Endothelial cell of umbilical vein (primary cell): ENCODE data around the gene CTU2. TPM values are rescaled to one million over a fixed set of nuclear protein-coding genes. Genes with fewer than 3 reads are reported as not detected.

ENCODE experiments used
- BruUV-seq: library from RNA; stranded (reverse); fragments of 400-500 nt; replicated peaks from 2 replicates; lab custom pipeline; 2021; lab: Mats Ljungman, UMichigan
- CTCF ChIA-PET: fragments of 300-600, 350-600 bp; sonication (Branson Sonifier 250); formaldehyde crosslinking; loops from one replicate; lab custom pipeline; 2021; ENCODE audit warnings: antibody characterized with exemption, inconsistent platforms; lab: Charles Lee
- POLR2A ChIA-PET: fragments of 300-600, 350-600 bp; sonication (Branson Sonifier 250); formaldehyde crosslinking; loops from one replicate; lab custom pipeline; 2021; ENCODE audit warnings: antibody characterized with exemption, inconsistent platforms; lab: Charles Lee
- DNase-seq: peaks from one replicate; pipeline ENCODE4 v3.0.0-alpha.2; 2011; ENCODE audit warnings: low read depth, low spot score
- FAIRE-seq: peaks from 2 replicates; lab custom pipeline; 2011; peaks lifted over from hg19 to GRCh38; lab: Jason Lieb, UNC
- H2AFZ ChIP-seq: 2 replicates; pipeline ENCODE4 v1.6.0; 2012; ENCODE audit warnings: low read depth, low read length, control low read depth, inconsistent platforms
- H3K27ac ChIP-seq: 2 replicates; pipeline ENCODE4 v1.5.1; 2011; ENCODE audit warnings: low read depth, mild to moderate bottlenecking, control low read depth, low read length, moderate library complexity; ENCODE audit not compliant: insufficient read depth
- H3K27me3 ChIP-seq, 2 experiments: 2 replicates each; pipeline versions ENCODE4 v1.6.0 to v1.6.1; 2011; ENCODE audit warnings: low read length in 2 of 2, mixed read lengths in 1 of 2; ENCODE audit not compliant: control insufficient read depth in 2 of 2, insufficient read depth in 2 of 2
- H3K36me3 ChIP-seq, 2 experiments: 2 replicates in 1 of 2; 3 replicates in 1 of 2; pipeline ENCODE4 v1.5.1; 2011; ENCODE audit warnings: low read length in 2 of 2, mild to moderate bottlenecking in 1 of 2, moderate library complexity in 1 of 2; ENCODE audit not compliant: control insufficient read depth in 2 of 2, insufficient read depth in 2 of 2; ENCODE audit errors: extremely low read depth in 1 of 2
- H3K4me1 ChIP-seq: 3 replicates; pipeline ENCODE4 v1.5.1; 2011; ENCODE audit warnings: mild to moderate bottlenecking, low read length; ENCODE audit not compliant: control insufficient read depth, insufficient read depth; ENCODE audit errors: extremely low read depth
- H3K4me2 ChIP-seq: 2 replicates; pipeline ENCODE4 v1.6.1; 2011; ENCODE audit warnings: low read length, control low read depth, mixed read lengths; ENCODE audit not compliant: insufficient read depth
- H3K4me3 ChIP-seq, 3 experiments: fragments of 200-600 bp in 1 of 3; sonication (generic), shearing (Covaris generic) in 1 of 3; replicated peaks in 1 of 3; 2 replicates each; pipeline ENCODE4 v1.5.1; 2011 to 2016; ENCODE audit warnings: control low read depth in 3 of 3, low read length in 3 of 3, mild to moderate bottlenecking in 2 of 3, inconsistent platforms in 1 of 3, low read depth in 1 of 3, moderate library complexity in 1 of 3; ENCODE audit not compliant: insufficient read depth in 1 of 3
- H3K79me2 ChIP-seq: 2 replicates; pipeline ENCODE4 v1.6.0; 2012; ENCODE audit warnings: low read length, inconsistent platforms; ENCODE audit not compliant: control insufficient read depth, insufficient read depth
- H3K9ac ChIP-seq: replicated peaks from 2 replicates; pipeline ENCODE3; 2011; ENCODE audit warnings: low read length, control low read depth; ENCODE audit not compliant: insufficient read depth; ENCODE audit errors: extremely low read depth
- H3K9me1 ChIP-seq: replicated peaks from 3 replicates; pipeline ENCODE4 v1.6.0; 2011; ENCODE audit warnings: mild to moderate bottlenecking, low read length; ENCODE audit not compliant: control insufficient read depth, insufficient read depth; ENCODE audit errors: extremely low read depth
- H3K9me3 ChIP-seq: replicated peaks from 2 replicates; pipeline ENCODE4 v1.5.1; 2012; ENCODE audit warnings: low read length, inconsistent platforms; ENCODE audit not compliant: control insufficient read depth, insufficient read depth
- H4K20me1 ChIP-seq: replicated peaks from 2 replicates; pipeline ENCODE3; 2011; ENCODE audit warnings: mild to moderate bottlenecking, low read length; ENCODE audit not compliant: control insufficient read depth, insufficient read depth; ENCODE audit errors: extremely low read depth
- CTCF ChIP-seq, 2 donors: IDR thresholded peaks; 1 replicate in 1 of 2; 2 replicates in 1 of 2; pipeline ENCODE4 v1.5.1; 2011; ENCODE audit warnings: low read length in 2 of 2, mild to moderate bottlenecking in 2 of 2, moderate library complexity in 2 of 2, control low read depth in 1 of 2, inconsistent platforms in 1 of 2, low read depth in 1 of 2; ENCODE audit not compliant: insufficient read depth in 1 of 2; ENCODE audit errors: extremely low read depth in 1 of 2
- EZH2 ChIP-seq: IDR thresholded peaks from 2 replicates; pipeline ENCODE4 v1.6.1; 2012; ENCODE audit warnings: borderline replicate concordance, low read depth, mild to moderate bottlenecking, moderate library complexity, low read length, inconsistent platforms; ENCODE audit not compliant: severe bottlenecking
- FOS ChIP-seq: IDR thresholded peaks from 2 replicates; pipeline ENCODE4 v1.6.1; 2011; ENCODE audit warnings: mild to moderate bottlenecking, low read length, moderate library complexity, borderline replicate concordance; ENCODE audit not compliant: insufficient read depth
- GATA2 ChIP-seq: IDR thresholded peaks from 2 replicates; pipeline ENCODE4 v1.7.0; 2011; ENCODE audit warnings: low read depth, mild to moderate bottlenecking, moderate library complexity, mixed read lengths, low read length; ENCODE audit not compliant: insufficient read length, insufficient read depth
- JUN ChIP-seq: IDR thresholded peaks from 2 replicates; pipeline ENCODE4 v1.6.1; 2011; ENCODE audit warnings: borderline replicate concordance, low read depth; ENCODE audit not compliant: insufficient read length, insufficient read depth
- MYC ChIP-seq: IDR thresholded peaks from one replicate; pipeline ENCODE4 v1.6.1; 2011; ENCODE audit warnings: mild to moderate bottlenecking, low read depth, low read length
- POLR2A ChIP-seq: IDR thresholded peaks from 2 replicates; pipeline ENCODE4 v1.6.1; 2012; ENCODE audit warnings: low read depth, mild to moderate bottlenecking, control low read depth, low read length
- POLR2AphosphoS5 ChIP-seq: IDR thresholded peaks from 2 replicates; pipeline ENCODE4 v1.6.1; 2012; ENCODE audit warnings: low read depth, mild to moderate bottlenecking, control low read depth, low read length, moderate library complexity; ENCODE audit not compliant: insufficient read depth
- dilution Hi-C: fragments of 300-500 bp; cut with MboI; formaldehyde crosslinking; loops from one replicate; pipeline ENCODE4 v1.15.0; 2019; ENCODE audit warnings: low sequenced_read_pairs; ENCODE audit not compliant: extremely low pct_ligation_motif_present
- intact Hi-C: fragments of 100-400 bp; cut with micrococcal nuclease; formaldehyde crosslinking; loops from one replicate; pipeline ENCODE4 v1.10.0; 2022
- polyA plus RNA-seq, 4 experiments: library from polyadenylated mRNA; depleted of rRNA in 3 of 4; stranded (reverse) in 3 of 4; unstranded in 1 of 4; fragments of >200 nt; gene quantifications; 2 replicates each; pipeline versions ENCODE4 v1.2.1 to v1.2.3, GENCODE V29; 2011 to 2012; ENCODE audit warnings: missing spikeins in 1 of 4
- total RNA-seq: library from RNA; stranded (reverse); gene quantifications from 2 replicates; pipeline ENCODE4 v1.2.3, GENCODE V29; 2021
- TF ChIP-seq, protein P1 (sequence below): IDR thresholded peaks from 2 replicates; pipeline ENCODE4 v1.6.1; 2011; ENCODE audit not compliant: insufficient read depth, insufficient read length

Gene CTU2
- total and polyA plus RNA-seq, 2 donors (not counting 3 experiments of a cell fraction or from before 2014, with no cell fraction given) = 26.1 to 33.7 TPM

GRCh38 chr16:88692861-88693260, 13.4 kb upstream of the CTU2 start:
- Histone ChIP-seq H3K9me1 (no peaks in the 10 kb centered on the region), H4K20me1 (no peaks in the 10 kb centered on the region), H3K27ac (no peak overlapping the region), H3K36me3 (peaks cover 4 to 7% of the 10 kb centered on the region in 2 experiments), H3K4me3 (no peak overlapping the region), H3K9me3 (no peaks in the 10 kb centered on the region), H2AFZ (no peak overlapping the region), H3K4me1 (no peaks in the 10 kb centered on the region), H3K4me2 (no peak overlapping the region), H3K79me2 (no peaks in the 10 kb centered on the region), H3K9ac (no peak overlapping the region), H3K27me3 (peaks cover 0 to 2% of the 10 kb centered on the region in 2 experiments)
- BruUV-seq = no TSS peak
- no peak for TF ChIP-seq GATA2
- TF ChIP-seq POLR2A = no peak
- no peak for TF ChIP-seq POLR2AphosphoS5
- TF ChIP-seq EZH2 = no peak
- no peak for TF ChIP-seq CTCF (IDR thresholded peaks at IDR 0.05; ENCODE audit: extremely low read depth in 1 of 2, insufficient read depth in 1 of 2, low read depth in 1 of 2, low read length in 2 of 2)
- TF ChIP-seq MYC = no peak
- TF ChIP-seq FOS = no peak
- no peak for TF ChIP-seq JUN
- TF ChIP-seq, protein P1, sequence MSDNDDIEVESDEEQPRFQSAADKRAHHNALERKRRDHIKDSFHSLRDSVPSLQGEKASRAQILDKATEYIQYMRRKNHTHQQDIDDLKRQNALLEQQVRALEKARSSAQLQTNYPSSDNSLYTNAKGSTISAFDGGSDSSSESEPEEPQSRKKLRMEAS = no peak
- no peak for FAIRE-seq
- ChIA-PET CTCF (no interaction called here), POLR2A (no interaction called here)
- DNase-seq = no peak
- dilution Hi-C loops (no loop called here), intact Hi-C loops (no loop called here)
